ENCODE results near the gene GSK3B.

Gene GSK3B

DNA sequence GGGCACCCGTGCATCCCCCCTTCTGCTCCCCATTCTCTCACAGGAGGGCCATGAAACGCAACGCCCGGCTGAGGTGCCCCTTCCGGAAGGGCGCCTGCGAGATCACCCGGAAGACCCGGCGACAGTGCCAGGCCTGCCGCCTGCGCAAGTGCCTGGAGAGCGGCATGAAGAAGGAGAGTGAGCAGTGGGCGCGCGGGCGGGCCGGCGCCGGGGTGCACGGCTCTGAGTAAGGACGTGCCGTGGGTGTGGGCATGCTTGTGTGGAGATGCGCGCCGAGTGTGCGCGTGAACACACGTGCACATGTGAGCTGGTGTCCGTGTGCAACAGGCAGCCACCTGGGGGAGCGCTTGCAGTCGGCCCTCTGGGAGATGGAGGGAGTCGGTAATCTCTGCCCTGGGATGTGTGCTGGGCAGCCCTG, 284.2 kb downstream of the GSK3B start:
- no peak for DNase-seq

DNA sequence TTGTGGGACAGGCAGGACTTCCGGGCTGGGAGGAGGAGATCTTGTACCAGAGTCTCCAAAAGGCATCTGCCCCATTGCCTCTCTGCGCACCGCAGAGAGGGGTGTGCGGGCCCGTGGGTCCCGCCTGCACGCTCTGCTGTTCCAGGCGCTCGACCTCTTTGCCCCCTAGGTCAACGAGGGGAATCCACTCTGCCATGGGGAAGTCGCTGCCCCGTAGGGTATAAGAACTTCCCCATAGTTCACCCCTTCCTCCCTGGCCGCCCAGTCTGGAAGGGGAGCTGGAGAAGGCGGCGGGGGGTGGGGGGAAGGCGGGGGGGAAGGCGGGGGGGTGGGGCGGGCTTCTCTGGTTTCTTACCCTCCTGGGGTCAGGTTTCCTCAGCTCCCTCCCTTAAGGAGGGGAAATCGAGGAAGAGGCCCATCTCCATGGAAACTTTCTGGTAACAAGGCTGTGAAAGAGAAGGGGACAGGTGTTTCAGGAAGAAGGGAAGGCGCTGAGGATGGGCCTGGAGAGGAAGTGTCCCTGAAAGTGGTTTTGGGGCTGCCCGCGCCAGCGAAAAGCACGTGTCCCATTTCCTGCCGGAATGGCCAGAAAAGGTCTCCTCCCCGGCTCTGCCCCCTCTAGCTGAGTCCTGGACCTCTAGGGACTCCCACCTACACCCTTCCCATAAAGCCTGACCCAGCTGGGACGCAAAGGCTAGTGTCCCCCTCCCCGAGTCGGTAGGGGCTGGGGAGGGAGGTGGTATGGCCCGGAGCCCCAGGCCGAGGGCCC, 284.8 kb downstream of the GSK3B start:
- DNase-seq, result no peak

DNA sequence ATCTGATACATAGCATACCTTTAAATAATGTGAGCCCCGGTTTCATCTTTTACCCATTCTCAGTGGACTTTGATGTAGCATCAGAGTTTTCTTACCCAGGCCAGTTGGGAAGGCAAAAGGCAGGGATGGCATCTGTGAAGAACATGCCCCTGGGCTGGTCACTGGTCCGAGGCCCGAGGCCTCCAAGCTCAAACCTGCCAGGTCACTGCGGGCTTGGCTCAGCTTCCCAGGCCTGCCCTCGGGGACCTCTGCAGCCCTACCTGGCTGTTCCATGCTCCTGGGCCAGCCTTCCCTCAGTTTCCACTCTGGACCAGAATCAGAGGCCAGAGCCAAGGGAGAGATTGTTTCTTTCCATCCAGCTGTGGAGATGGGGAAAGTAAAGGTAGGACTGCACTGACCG, 285.4 kb downstream of the GSK3B start:
- DNase-seq, result no peak

DNA sequence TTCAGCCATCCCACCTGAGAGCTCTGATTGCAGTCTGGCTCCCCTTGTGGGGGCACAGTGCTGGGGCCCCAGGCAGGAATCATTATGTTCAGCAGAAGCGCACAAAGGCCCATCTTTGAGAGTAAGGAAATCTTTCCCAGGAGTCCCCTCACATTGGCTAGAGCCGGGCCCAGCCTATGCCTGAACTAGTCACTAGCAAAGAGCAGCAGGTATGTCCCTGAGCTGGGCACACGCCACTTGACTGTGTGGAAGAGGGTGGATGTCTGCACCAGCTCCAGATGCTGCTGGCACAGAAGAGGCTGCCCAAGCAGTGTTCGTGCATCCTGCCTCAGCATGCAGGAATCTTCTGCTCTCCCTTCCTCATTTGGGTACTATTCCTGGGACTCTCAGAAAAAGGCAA, 286.0 kb downstream of the GSK3B start:
- DNase-seq, result no peak

DNA sequence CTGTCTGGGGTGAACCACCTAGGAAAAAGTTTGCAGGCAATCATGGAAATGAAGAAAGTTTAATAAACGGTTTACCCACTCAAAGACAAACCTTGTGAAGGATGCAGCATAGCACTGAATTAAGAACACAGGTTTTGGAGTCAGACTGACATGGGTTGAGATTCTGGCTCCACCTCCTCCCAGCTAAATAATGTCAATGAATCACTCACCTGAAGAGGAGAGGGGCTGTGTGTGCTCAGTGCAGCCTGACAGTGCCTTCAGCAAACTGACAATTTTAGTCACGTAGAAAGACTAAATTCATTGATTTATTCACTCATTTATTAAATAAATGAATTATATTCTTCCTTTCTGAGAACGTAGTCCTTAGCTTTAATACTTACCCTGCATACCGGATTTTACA, 293.4 kb downstream of the GSK3B start:
- no peak for DNase-seq

DNA sequence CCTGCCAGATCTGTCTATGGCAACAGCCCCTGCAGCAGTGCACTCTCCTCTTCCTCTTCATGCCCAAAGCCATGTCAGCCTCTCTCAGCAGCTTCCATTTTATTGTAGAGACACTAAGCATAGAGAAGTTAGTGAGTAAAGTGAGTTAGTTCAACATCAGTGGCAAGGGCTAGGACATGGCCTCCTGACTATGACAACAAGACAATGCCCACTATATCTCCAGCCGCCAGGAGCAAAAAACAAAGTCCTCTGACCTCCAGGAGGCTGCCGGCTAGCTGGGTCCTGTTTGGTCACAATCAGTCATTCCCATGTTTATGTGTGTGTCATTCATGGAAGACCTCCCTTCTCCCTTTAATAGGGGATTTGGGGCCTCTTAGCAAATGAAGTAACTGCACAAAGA, 297.5 kb downstream of the GSK3B start:
- no peak for DNase-seq

DNA sequence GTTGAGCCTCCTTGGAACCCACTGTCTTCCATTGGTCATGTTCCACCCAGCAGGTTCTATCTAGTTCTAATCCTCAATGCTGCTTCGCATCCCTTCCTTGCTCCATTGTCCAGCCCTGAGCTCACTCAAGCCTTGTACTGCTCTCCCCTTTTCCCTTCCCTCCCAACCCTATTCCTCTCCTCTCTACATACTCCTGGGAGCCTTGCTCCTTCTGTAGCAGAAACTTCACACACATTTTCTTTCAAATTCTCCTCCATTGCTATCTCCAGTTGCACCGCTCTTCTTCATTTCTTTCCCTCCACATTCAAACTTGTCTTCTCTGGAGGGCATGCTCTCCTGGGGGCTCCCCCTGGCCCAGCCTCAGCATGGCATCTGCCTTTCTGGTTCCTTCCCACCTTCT, 297.9 kb downstream of the GSK3B start:
- DNase-seq, result no peak

DNA sequence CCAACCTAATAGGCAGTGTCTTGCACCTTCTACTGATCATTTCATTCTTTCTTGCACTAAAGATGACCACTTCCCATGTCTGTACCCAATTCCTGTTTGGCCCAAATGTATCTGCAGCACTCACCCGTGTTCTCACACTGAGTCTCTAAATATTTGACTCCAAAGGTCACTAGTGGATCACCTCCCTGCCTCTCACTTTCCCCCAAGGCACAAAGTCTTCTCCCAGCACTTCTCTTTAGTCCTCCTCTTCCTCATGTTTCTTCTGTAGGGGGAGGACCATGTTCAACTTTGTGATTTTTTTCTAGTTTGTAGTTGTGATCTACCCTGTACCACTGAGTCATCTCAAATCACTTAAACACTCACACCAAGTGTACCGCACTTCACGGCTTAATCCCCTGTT, 298.4 kb downstream of the GSK3B start:
- no peak for DNase-seq

DNA sequence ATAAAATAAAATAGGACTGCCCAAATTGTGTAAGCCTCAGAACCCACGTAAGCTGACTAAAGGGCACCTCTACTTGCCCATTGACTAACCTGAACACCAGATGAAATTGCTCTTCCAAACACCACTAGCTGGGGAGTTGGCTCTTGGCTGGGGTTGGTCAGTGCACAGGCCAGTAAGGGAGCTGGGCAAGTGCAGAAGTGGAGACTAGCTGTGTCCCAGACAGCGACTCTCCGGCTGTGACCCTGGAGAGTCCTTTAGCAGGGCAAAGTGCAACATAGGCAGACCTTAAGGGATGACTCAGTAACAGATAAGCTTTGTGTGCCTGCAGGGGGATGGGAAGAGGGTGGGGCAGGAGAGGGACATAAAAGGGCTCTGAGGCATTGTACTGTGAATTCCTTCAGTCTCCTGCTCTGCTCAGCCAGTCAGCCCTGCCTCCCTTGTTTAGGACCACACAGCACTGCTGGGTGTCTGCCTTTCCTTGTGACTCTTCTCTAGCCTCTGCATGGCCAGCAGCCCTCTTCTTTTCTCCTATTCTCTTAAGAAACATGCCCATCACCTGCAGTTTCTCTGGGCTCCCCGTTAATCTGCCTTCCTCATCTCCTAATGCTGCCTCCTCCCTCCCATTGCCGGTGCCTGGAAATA, 299.2 kb downstream of the GSK3B start:
- no peak for DNase-seq

DNA sequence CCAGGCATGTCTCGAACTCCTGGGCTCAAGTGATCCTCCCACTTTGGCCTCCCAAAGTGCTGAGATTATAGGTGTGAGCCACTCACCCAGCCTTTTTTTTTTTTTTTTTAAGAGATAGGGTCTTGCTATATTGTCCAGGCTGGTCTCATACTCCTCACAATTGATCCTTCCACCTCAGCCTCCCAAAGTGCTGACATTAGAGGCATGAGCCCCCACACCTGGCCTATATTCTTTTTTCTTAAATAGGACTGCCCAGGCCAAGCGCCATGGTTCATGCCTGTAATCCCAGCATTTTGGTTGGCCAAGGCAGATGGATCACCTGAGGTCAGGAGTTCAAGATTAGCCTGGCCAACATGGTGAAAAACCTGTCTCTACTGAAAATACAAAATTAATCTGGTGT, 299.8 kb downstream of the GSK3B start:
- DNase-seq, result no peak

DNA sequence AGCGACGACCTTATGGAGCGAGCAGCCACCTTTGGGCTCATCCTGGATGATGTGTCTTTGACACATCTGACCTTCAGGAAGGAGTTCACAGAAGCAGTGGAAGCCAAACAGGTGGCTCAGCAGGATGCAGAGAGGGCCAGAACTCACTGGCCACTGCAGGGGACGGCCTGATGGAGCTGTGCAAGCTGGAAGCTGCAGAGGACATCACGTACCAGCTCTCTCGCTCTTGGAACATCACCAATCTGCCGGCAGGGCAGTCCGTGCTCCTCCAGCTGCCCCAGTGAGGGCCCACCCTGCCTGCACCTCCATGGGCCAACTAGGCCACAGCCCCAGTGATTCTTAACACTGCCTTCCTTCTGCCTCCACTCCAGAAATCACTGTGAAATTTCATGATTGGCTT, 302.0 kb downstream of the GSK3B start:
- no peak for DNase-seq

DNA sequence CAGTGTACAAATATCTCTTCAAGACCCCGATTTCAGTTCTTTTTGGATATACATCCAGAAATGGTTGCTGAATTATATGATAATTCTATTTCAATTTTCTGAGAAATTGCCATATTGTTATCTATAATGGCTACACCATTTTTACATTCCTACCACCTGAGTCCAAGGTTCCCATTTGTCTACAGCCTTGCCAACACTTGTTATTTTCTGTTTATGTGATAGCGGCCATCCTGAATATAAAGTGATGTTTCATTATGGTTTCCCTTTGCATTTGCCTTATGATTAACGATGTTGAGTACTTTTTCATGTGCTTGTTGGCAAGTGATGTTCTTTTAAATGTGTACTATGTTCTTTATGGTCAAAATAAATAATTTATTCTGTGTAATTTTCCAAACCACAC, 303.9 kb downstream of the GSK3B start:
- DNase-seq, result no peak

DNA sequence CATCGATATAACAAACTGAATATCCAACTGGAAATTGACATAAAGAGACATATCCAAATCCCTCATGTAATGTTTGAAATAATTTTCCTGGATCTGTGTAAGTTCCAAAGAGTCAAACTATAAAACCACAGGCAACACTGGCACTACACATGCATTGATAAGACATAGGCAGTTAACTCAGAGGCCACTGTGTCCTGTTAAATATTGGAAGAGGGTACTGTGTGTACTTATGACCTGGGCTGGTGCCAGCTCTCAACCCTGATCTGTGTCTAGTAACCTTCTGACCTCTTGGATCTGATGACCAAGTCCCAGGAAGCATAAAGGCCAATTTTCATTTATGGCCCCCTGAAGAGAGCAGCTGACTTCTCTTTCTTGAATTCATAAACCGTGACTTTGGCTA, 307.8 kb downstream of the GSK3B start:
- DNase-seq, result no peak

DNA sequence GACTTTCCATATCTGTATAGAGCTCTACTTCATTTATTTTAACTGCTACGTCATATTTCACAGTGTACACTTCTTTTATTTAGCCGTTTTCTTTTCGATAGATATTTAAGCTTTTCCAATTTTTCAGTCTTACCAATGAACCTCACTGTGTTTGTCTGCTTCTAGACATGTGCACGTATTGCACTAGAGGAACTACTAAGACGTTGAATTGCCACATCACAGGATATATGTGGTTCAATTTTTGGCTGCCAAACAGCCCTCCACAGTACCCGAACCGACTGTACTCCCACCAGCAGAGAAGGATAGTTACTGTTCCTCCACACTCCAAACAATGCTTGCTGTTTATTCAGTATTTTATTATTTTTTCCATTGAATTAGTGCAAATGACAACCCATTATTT, 310.4 kb downstream of the GSK3B start:
- no peak for DNase-seq

DNA sequence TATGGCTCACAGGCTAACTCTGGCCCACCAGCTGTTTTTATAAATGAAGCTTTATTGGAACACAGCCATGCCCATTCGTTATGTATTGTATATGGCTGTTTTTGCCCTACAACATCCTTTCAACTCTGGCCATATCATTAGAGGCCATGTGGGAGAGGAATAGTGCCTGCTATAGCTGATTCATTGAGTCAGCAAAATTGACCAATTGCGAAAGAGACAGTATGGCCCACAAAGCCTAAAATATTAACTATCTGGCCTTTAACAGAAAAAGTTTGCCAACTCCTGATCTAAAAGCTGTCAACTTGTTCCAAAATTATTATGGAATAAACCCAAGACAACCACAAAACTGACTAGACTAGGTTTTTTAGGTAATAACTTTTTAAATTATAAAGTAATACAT, 311.0 kb downstream of the GSK3B start:
- no peak for DNase-seq

DNA sequence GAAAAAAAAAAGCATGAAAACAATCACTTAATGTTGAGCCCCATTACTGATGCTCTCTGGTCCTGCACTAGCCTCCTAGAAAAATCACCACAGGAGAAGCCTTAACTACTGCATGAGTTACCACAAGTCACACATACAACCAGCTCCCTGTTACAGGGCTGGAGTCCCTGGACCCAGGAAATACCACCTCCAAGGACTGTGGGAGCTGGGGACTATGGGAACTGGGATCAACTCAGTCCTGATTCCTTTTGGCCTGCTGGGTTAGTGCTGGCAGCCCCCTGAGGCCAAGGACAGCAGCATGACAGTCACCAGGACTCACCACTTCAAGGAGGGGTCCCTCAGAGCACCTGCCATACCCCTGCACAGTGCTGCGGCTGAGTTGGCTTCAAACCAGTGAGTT, 311.8 kb downstream of the GSK3B start:
- no peak for DNase-seq

DNA sequence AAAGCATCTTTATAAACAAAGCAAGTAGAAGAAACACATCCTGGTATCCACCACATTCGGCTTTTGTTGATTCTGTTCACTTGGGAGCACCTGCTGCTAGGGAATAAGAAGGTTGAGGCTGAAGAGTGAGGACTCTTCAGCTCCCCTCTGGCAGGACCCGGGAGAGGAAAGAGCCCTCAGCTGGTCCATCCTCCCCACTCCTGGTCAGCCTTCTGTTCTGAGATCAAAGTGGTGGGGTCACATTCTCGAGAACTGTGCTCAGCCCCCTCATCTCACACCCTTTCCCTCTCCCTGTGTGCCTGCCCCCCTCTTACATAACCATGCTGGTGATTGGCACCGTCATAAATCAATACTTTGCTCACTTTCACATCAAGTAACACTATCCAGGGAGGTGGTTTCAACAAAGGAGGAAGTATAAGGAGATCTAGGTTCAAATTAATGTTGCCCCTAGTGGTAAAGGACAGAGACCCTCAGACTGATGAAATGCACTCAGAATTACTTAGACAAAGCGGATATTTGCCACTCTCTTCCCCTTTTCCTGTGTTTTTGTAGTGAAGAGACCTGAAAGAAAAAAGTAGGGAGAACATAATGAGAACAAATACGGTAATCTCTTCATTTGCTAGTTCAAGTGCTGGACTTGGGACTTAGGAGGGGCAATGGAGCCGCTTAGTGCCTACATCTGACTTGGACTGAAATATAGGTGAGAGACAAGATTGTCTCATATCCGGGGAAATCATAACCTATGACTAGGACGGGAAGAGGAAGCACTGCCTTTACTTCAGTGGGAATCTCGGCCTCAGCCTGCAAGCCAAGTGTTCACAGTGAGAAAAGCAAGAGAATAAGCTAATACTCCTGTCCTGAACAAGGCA, 312.7 kb downstream of the GSK3B start, which contains the start of gene NR1I2:
TSS of gene NR1I2 (plus strand) at position 772 of the 869 bp plus-strand sequence.
- no peak for DNase-seq

DNA sequence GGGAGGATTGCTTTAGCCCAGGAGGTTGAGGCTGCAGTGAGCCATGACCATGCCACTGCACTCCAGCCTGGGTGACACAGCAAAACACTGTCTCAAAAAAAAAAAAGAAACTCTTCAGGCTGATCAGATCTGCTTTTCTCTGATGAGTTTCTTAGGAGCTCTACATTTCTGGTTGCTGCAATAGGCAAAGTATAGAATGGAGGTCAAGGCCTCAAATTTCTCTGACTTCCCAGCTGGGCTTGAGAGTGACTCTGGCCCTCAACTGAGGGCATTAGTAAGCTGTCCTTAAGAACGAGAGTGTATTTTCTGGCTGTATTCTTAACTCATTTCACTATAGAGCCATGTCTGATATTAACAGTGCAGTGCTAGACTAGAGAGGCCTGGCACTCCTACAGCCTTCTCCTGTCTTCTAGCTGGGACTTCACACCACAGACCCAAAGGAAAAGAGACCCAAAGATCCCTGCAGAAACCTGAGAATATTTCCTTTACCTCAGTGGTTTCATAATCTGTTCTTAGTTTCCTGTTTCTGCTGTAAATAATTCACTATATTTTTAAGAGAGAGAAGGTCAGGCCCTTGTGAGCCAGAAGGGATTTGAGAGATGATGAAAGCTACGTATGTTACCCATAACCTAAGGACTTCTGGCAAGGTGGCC, 314.4 kb downstream of the GSK3B start:
- DNase-seq, result no peak

DNA sequence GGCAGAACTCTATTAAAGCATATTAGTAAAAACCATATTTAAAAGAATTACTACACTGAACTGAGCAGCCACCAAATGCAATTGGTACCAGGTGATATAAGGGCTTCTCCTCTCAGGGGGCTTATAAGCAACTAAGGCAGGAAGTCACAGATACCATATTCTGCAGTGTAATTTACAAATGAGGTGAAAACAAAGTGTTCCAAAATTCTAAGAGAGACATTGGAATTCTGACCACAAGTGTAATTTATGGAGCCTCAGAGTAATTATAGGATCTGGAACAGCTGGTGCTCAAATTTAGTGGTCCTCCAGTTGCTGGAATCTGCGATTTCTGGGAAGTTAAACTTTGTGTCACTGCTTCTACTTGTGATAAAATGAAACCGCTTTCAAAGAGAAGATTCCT, 315.4 kb downstream of the GSK3B start:
- DNase-seq, result no peak

DNA sequence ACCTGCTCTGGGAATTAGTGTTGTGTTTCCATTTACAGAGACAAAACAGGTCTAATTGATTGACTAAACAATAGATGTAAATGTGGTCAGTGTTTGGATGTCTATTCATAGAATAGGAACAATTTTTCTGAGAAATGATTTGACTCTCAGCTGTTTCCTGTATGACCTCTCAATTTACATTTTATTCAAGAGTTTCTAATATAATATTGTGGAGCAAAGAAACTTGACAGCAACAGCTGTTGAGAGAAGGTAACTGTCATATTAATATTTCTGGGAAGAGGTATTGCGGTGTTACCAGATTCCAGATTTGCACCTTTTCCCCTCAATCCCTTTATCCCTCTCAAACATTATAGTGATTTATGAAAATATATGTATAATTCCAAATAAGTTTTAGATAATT, 316.1 kb downstream of the GSK3B start:
- no peak for DNase-seq

DNA sequence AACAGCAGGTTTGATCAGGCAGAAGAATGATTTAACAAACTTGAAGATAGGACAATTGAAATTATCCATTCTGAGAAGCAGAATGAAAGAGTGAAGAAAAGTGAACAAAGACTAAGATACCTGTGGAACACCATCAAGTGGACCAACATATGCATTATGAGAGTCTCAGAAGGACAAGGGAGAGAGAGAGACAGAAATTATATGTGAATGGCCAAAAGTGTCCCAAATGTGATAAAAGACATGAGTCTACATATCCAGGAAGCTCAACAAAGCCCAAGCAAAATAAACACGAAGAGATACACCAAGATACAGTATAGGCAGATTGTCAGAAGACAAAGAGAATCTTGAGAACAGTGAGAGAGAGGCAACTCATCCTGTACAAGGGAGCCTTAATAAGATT, 317.9 kb downstream of the GSK3B start:
- no peak for DNase-seq

DNA sequence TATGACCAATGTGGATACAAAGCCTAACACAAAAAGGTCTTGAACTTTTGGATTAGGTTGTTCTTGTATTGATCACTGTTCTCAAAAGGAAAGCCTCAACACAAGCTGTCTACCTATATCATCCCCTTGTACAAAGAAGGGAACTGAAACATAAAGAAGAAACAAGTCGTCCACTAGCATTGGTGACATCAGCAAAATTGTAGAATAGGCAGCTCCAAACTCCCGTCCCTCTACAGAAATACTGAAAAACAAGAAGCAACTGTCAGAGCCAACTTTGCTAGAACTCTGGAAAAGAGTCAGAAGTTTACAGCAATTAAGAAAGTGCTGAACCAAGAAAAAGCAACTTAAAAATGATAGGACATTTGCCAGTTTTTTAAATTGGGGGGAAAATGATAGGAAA, 319.8 kb downstream of the GSK3B start:
- DNase-seq, result no peak
